Measurements from ENCODE around the gene AGAP1. TPM values are rescaled to one million over a fixed set of nuclear protein-coding genes. Genes with fewer than 3 reads are reported as not detected.

AGAP1 gene
- total RNA-seq, 2 experiments from 2014 or later: 2.2 TPM

DNA sequence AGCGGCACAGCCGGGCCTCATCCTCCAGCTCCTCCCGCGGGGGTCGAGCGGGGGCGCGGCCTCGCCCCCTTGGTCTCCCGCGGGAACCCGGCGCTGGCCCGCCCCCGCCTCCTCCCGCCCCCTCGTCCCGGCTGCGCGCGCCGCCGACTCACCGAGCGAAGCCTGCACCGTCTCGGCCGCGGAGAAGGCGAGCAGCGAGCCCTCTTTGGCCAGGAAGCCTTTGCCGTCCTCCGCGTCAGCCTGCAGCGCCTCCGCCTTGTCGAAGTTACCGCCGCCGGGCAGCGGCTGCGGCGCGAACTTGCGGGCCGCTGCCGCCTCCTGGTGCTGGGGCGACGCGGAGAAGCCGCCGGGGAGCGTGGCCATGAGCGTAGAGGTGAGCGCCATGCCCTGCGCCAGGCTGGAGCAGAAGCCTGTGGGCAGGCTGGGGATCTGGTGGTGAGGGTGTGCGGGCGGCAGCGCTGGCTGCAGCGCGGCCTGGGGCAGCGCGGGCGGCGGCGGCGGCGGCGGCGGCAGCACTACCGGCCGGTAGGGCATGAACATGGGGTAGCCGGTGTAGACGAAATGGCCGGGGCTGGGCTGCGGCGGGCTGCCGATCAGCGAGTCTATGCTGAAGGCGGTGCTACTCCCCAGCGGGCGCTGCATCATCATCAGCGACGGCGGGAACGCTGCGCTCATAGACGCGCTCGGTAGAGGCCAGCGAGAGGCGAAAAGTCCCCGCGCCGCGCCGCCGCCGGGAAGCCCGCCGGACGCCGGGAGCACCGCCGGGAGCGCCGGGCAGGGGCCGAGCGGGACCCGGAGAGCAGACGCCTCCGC, 673.7 kb downstream of the AGAP1 start:
- Mint-ChIP-seq H3K27ac (no peak overlapping the region), H3K9me3 (ENCODE audit: low read depth) (no peaks in the 10 kb centered on the region), H3K4me3 (no peak overlapping the region), H3K36me3 (ENCODE audit: low read depth) (no peaks in the 10 kb centered on the region), H3K27me3 (peaks cover 62% of the 10 kb centered on the region), H3K4me1 (peaks cover 11% of the 10 kb centered on the region)
- intact Hi-C loops (cut with DNase I, micrococcal nuclease): loop anchor here (1.0 to 10.0 kb wide), 3 partner anchors 11 to 495 kb away; no protein-coding TSS in a partner anchor
- ATAC-seq (no peak), DNase-seq (no peak)
- CTCF ChIA-PET: no interaction called here
- POLR2A ChIA-PET: no interaction called here

DNA sequence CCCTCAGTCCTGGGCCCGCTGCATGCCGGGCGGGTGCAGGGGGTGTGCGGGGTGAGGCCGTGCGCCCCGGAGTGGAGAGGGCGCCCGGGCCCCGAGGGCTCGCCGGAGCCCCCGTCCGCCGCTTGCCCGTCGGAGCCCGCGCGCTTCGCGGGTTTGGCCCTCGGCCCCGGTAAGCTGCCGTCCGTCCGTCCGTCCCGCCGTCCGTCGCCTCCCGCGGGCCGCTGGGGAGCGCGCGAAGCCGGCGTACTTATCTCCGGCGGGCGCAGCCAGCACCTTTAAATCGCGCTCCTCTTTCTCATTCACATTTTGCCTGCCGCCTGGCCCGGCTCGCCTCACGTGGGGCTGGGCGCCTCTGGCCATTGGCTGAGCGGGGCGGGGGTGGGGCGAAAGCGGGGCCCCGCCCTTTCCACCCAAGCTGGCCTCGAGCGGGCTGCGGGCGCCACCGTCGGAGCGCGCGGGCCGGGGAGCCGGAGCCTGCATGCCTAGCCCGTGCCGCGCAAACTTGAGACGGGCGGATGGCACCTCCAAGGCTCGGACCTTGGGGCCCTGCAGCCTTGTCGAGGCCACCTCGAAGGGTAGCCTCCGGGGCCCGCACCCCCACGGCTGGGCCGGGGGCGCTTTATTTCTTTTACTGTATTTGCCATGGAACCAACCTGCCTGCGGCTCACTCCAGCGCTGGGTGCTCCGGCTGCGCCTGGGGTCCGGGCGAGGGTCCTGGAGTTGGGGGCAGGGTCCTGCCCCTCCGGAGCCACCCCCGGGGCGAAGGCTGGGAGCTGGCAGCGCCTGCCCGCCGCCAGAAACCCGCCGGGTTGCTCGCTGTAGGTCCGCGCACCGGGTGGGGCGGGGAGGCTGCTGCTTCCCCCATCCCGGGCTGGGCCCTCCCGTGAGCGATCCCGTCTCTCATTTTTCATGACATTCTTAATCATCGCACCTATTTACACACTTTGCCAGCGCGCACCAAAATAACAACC, 674.6 kb downstream of the AGAP1 start, which contains the start of gene GBX2:
Gene GBX2 (minus strand): TSS at position 277 of the 971 bp plus-strand sequence. CDS start 415 bp downstream, outside the sequence.
- ATAC-seq (peak; percentile 53), DNase-seq (peak; percentile 49)
- Mint-ChIP-seq H3K9me3 (ENCODE audit: low read depth) (no peaks in the 10 kb centered on the region), H3K4me1 (peaks cover 11% of the 10 kb centered on the region), H3K36me3 (ENCODE audit: low read depth) (no peaks in the 10 kb centered on the region), H3K4me3 (peak within 1 kb of the TSS; percentile 12), H3K27me3 (peaks cover 57% of the 10 kb centered on the region), H3K27ac (no peak within 1 kb of the TSS)
- CTCF ChIA-PET: no interaction called here
- intact Hi-C loops (cut with DNase I, micrococcal nuclease): loop anchor here (5.0 to 10.0 kb wide), 2 partner anchors 494 to 496 kb away; no protein-coding TSS in a partner anchor
- POLR2A ChIA-PET: no interaction called here

DNA sequence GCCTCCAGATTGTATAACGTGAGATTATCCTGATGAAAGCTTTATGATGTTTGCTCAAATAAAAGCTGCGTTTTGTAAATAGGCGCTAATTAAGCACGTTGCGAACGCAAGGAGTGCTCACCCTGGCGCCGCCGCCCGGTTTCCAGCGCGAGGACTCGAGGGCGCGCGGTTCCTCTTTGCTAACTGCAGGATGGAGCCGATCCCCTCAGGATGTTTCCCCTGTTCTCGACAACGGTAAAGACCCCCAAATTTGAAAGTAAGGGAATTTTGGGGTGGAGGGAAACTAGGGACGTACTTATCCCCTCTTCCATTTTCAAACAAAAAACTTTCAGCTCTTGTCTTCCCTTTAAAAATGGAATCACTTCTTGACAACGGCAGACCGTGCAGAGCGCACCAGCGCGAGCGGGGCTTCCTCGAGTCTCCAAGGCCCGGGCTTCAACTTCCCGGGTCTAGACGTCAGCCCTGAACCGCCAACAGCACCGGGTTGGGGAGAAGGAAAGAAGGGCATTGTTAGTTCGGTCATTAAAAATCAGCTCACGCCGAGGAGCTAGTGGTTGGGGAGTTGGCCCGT, 675.4 kb downstream of the AGAP1 start:
- ATAC-seq: no peak
- POLR2A ChIA-PET: no interaction called here

DNA sequence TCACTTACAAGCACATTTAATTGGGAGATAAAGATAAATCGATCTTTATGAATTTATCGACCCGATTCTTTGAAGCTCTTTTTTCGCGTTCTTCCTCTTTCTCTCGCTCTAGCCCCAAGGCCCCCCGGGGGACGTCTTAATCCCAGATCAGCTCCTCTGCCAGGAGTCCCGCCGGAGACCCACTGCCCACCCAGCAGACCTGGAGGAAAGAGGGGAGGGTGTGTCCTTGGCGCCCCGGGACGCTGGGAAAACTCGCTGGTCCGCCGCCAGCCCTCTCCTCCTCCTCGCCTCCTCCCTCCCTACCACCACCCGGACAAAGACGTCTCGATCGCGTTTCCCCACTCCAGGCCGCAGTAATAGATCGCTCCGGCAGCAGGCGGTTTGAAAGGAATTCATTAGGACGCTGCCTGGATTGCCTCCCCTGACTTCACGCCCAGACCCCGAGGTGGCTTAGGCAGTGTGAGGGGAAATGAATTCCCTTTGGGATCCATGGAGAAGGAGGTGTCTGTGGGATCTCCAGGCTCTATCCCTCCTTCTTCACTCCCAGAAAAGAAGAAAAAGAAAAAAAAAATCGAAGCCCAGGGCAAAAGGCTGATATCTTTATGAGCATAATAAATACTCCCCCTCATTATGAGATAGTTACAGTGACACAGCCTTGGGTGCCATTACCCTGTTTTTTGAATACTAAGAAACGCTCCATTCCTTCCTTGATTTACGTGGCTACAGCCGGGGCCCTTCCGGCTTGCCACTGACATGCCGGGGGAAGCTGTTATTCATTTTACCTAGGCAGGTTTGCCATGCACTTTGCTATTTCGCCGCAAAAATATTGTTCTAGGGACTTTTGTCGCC, 676.1 kb downstream of the AGAP1 start:
- peaks cover 9% of the 10 kb centered on the region for H3K4me1 Mint-ChIP-seq
- no peak overlapping the region for H3K4me3 Mint-ChIP-seq
- CTCF ChIA-PET: interaction anchor here (1.2 to 1.4 kb wide), 3 partner anchors 9 to 11 kb away, joined by 4 to 5 read pairs (median 4); no protein-coding TSS in a partner anchor
- intact Hi-C loops (cut with DNase I, micrococcal nuclease): loop anchor here (5.0 to 10.0 kb wide), 2 partner anchors 495 to 498 kb away; no protein-coding TSS in a partner anchor
- no peaks in the 10 kb centered on the region for H3K9me3 Mint-ChIP-seq (ENCODE audit: low read depth)
- no peak overlapping the region for H3K27ac Mint-ChIP-seq
- ATAC-seq (no peak), DNase-seq (no peak)
- peaks cover 68% of the 10 kb centered on the region for H3K27me3 Mint-ChIP-seq
- H3K36me3 Mint-ChIP-seq (ENCODE audit: low read depth): no peaks in the 10 kb centered on the region
- POLR2A ChIA-PET: no interaction called here

More for the DNA sequence above, 675.4 kb downstream of the AGAP1 start:
- no peaks in the 10 kb centered on the region for H3K36me3 Mint-ChIP-seq (ENCODE audit: low read depth)
- no peak for DNase-seq
- no peak overlapping the region for H3K27ac Mint-ChIP-seq
- intact Hi-C loops (cut with DNase I, micrococcal nuclease): loop anchor here (5.0 to 10.0 kb wide), 2 partner anchors 494 to 497 kb away; no protein-coding TSS in a partner anchor
- CTCF ChIA-PET: interaction anchor here (1.2 to 1.4 kb wide), 2 partner anchors 10 to 11 kb away, joined by 4 read pairs; no protein-coding TSS in a partner anchor
- H3K4me3 Mint-ChIP-seq: peak overlapping the region; percentile 12
- no peaks in the 10 kb centered on the region for H3K9me3 Mint-ChIP-seq (ENCODE audit: low read depth)
- peaks cover 11% of the 10 kb centered on the region for H3K4me1 Mint-ChIP-seq
- peaks cover 65% of the 10 kb centered on the region for H3K27me3 Mint-ChIP-seq

DNA sequence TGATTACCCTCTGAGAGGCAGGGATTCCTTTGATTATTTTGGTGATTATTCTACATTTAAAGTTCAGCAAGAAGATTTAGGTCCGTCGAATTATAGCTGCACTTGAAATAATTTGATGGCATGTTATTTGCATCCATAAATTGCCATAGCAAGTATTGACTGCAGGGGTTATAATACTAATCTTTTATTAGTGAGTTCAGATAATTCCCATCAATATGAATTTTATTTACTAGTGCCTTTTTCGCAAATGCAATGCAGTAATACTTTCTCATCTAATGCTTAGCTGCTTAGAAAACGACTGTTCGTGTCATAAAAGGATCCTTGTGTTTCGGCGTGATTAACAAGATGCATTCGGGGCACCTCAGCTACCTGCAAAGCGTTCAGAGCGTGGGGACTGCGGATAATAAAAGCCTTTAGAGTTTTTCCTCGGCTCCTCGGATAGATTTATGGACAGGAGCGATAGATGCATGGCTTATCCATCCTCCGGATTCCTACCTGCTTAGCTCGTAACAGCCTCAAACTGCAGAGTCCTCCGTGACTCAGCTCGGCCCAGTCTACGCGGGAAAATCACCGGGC, 676.8 kb downstream of the AGAP1 start:
- Mint-ChIP-seq H3K9me3 (ENCODE audit: low read depth) (no peaks in the 10 kb centered on the region), H3K36me3 (ENCODE audit: low read depth) (no peaks in the 10 kb centered on the region), H3K4me3 (no peak overlapping the region), H3K27ac (no peak overlapping the region), H3K4me1 (peaks cover 9% of the 10 kb centered on the region), H3K27me3 (peaks cover 66% of the 10 kb centered on the region)
- intact Hi-C loops (cut with DNase I, micrococcal nuclease): no loop called here
- DNase-seq (no peak), ATAC-seq (no peak)
- CTCF ChIA-PET: interaction anchor here (0.7 to 1.4 kb wide), 3 partner anchors 8 to 51 kb away, joined by 3 to 5 read pairs (median 4); no protein-coding TSS in a partner anchor
- POLR2A ChIA-PET: no interaction called here

DNA sequence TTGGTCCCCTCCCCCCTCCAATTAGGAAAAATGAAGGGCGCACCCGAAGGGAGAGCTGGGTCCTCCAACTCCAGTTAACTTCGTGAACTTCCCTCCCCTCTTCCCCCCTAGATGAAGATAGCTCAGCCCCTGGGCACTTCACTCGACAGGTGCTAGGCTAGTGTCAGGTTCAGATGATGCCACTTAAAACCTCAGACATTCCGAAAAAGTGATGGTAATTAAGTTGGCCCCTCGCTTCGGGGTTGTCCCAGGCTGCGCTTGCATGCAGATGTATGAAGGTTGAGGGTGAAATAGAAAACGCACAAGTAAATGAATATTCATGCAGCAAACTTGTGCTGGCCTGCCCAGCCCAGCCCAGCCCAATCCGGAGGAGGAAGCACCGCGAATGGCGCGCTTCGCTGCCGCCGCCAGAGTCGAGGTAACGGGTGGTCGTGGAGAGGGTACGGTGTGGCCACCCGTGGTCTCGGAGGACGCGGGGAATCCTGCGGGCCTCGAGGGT, 677.4 kb downstream of the AGAP1 start:
- POLR2A ChIA-PET: no interaction called here
- Mint-ChIP-seq H3K4me1 (peaks cover 7% of the 10 kb centered on the region), H3K27ac (no peak overlapping the region), H3K9me3 (ENCODE audit: low read depth) (no peaks in the 10 kb centered on the region), H3K4me3 (no peak overlapping the region), H3K36me3 (ENCODE audit: low read depth) (no peaks in the 10 kb centered on the region), H3K27me3 (peaks cover 66% of the 10 kb centered on the region)
- no peak for ATAC-seq
- no peak for DNase-seq
- intact Hi-C loops (cut with DNase I, micrococcal nuclease): no loop called here
- CTCF ChIA-PET: interaction anchor here (0.7 to 1.4 kb wide), 3 partner anchors 9 to 405 kb away, joined by 3 to 5 read pairs (median 3); no protein-coding TSS in a partner anchor

DNA sequence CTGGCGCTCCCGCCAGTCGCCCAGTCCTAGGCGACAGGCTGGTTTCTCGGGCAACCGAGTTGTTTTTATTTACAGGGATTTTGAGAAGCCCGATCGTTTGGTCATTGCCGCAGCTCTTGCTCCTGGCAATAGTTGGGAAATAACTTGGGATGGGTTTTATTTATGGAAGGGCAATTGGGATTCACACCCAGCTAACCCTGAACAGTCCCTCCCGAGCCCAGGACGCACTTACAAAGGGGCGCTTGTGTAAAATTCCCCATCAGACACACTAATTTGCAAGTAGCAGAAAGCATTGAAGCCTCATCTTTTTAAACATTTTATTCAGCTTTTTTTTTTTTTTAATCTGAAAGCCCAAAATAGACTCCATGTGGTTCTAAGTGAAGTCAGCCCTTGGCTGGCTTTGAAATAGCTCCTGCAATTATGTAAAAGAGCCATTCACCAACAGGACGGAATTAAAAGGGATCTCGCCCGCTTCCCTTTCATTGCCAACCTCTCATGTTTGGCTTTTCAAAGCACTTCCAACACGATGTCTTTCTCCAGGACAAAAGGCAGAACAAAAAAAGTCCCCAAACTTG, 677.9 kb downstream of the AGAP1 start:
- ChIA-PET POLR2A (no interaction called here), CTCF (interaction anchor here (0.6 to 1.4 kb wide), 3 partner anchors 9 to 406 kb away, joined by 3 to 5 read pairs (median 3); no protein-coding TSS in a partner anchor)
- intact Hi-C loops (cut with DNase I, micrococcal nuclease): no loop called here
- ATAC-seq: no peak
- Mint-ChIP-seq H3K36me3 (ENCODE audit: low read depth) (no peaks in the 10 kb centered on the region), H3K27me3 (peaks cover 63% of the 10 kb centered on the region), H3K4me3 (no peak overlapping the region), H3K27ac (no peak overlapping the region), H3K9me3 (ENCODE audit: low read depth) (no peaks in the 10 kb centered on the region), H3K4me1 (peaks cover 2% of the 10 kb centered on the region)
- no peak for DNase-seq

DNA sequence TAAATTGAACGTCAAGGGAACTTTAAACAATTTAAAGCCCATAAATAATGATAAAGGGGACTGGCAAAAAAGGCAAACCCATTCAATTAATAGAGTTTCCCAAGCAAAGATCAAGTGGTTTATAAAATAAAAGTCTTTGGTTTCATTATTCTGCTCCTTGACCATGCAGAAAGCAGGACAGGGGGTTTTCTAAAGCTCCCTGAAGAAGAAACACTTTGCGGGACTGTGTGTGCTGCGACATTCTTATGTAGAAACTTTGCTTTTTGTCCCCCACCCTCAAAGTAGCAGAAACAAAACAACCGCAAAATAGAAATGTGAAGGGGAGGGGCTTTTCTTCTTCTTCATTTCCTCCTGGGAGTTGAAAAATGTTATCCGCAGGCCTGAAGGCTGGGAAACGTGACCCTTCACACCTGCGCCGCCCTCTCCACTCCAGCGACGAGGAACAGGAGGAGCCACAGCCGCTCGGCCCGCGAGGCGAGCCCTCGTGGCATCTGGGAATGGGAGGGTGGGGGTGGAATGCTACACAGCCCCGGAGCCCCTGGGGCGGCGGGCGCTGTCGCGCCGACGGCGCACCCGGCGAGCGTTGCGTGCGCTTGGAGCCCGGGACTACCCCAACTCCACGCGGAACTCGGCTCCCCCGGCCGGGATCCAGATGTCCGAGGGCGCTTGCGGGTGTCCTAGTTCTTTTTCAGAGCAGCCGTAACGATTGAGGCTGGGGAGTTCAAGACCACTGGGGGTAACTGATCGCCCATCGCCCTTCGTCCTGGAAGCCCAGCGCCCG, 678.6 kb downstream of the AGAP1 start:
- H3K4me1 Mint-ChIP-seq: no peaks in the 10 kb centered on the region
- intact Hi-C loops (cut with DNase I, micrococcal nuclease): no loop called here
- CTCF ChIA-PET: interaction anchor here (0.6 to 1.1 kb wide), 2 partner anchors 10 to 407 kb away, joined by 3 read pairs; no protein-coding TSS in a partner anchor

DNA sequence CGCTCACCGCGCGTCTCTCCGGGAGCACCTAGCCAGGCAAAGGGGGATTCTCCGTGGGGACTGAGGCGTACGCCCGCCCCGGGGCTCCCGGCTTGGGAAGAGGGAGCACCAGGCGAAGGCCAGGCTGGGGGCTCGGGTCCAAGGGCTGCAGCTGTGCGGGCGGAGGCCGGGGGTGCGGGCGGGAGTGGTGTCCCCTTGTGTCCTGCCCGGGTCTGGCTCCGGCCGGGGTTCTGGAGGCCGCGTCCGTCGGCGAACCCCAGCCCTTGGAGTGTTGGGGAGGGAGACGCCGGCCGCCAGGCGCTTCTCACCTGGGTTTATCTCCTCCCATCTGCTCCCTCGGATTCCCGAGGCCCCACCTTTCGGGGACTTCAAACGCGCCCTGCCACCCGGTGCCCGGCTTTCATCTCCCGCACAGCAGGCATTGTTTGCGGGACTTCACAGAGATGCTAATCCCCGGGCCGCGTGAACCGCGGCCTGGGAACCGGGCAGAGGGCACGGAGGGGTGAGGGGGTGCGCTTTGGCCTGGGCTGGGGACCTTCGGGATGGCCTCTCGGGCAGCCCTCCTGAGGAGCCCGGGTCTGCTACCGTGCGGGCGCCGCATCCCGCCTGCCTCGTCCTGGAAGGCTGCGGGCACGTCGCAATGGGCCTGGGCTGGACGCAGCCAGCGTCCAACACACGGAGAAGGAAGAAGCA, 679.3 kb downstream of the AGAP1 start:
- ATAC-seq (no peak), DNase-seq (no peak)
- no peaks in the 10 kb centered on the region for H3K36me3 Mint-ChIP-seq (ENCODE audit: low read depth)
- ChIA-PET POLR2A (no interaction called here), CTCF (no interaction called here)
- H3K9me3 Mint-ChIP-seq (ENCODE audit: low read depth): no peaks in the 10 kb centered on the region
- H3K4me1 Mint-ChIP-seq: peaks cover 1% of the 10 kb centered on the region
- no peak overlapping the region for H3K4me3 Mint-ChIP-seq
- H3K27me3 Mint-ChIP-seq: peaks cover 67% of the 10 kb centered on the region
- no peak overlapping the region for H3K27ac Mint-ChIP-seq
- intact Hi-C loops (cut with DNase I, micrococcal nuclease): no loop called here

More for the DNA sequence above, 678.6 kb downstream of the AGAP1 start:
- H3K4me3 Mint-ChIP-seq: no peak overlapping the region
- no peaks in the 10 kb centered on the region for H3K9me3 Mint-ChIP-seq (ENCODE audit: low read depth)
- DNase-seq: no peak
- no peak for ATAC-seq
- POLR2A ChIA-PET: no interaction called here
- peaks cover 64% of the 10 kb centered on the region for H3K27me3 Mint-ChIP-seq
- no peaks in the 10 kb centered on the region for H3K36me3 Mint-ChIP-seq (ENCODE audit: low read depth)
- no peak overlapping the region for H3K27ac Mint-ChIP-seq
